Astrocyte (in vitro differentiated cells and primary cell): ENCODE data around the gene CBLC. TPM values are rescaled to one million over a fixed set of nuclear protein-coding genes. Genes with fewer than 3 reads are reported as not detected.

Experiments
- DNase-seq: peaks from one replicate; pipeline ENCODE4 v3.0.0-alpha.2; 2010; ENCODE audit warnings: low read depth
- FAIRE-seq: peaks from 2 replicates; lab custom pipeline; 2011; peaks lifted over from hg19 to GRCh38; lab: Jason Lieb, UNC
- H2AFZ ChIP-seq: 2 replicates; pipeline ENCODE4 v1.6.0; 2012; ENCODE audit warnings: low read depth, low read length, inconsistent platforms
- H3K27ac ChIP-seq: 2 replicates; pipeline ENCODE4 v1.5.1; 2011; ENCODE audit warnings: low read depth, low read length, inconsistent platforms
- H3K27me3 ChIP-seq: 2 replicates; pipeline ENCODE4 v1.6.0; 2011; ENCODE audit warnings: low read length, inconsistent platforms; ENCODE audit not compliant: insufficient read depth
- H3K36me3 ChIP-seq: 2 replicates; pipeline ENCODE4 v1.5.1; 2011; ENCODE audit warnings: low read length, inconsistent platforms; ENCODE audit not compliant: insufficient read depth
- H3K4me1 ChIP-seq: 2 replicates; pipeline ENCODE4 v1.5.1; 2011; ENCODE audit warnings: low read length, inconsistent platforms; ENCODE audit not compliant: insufficient read depth
- H3K4me2 ChIP-seq: 2 replicates; pipeline ENCODE4 v1.6.0; 2012; ENCODE audit warnings: low read length, inconsistent platforms
- H3K4me3 ChIP-seq: 2 replicates; pipeline ENCODE4 v1.5.1; 2011; ENCODE audit warnings: low read depth, mild to moderate bottlenecking, low read length, inconsistent platforms; ENCODE audit not compliant: insufficient read depth
- H3K79me2 ChIP-seq: 2 replicates; pipeline ENCODE4 v1.6.0; 2012; ENCODE audit warnings: mild to moderate bottlenecking, low read length, inconsistent platforms; ENCODE audit not compliant: insufficient read depth
- H3K9ac ChIP-seq: 2 replicates; pipeline ENCODE4 v1.6.0; 2012; ENCODE audit warnings: mild to moderate bottlenecking, low read length, inconsistent platforms
- H3K9me3 ChIP-seq: 2 replicates; pipeline ENCODE4 v1.5.1; 2012; ENCODE audit warnings: low read depth, mild to moderate bottlenecking, low read length, inconsistent platforms; ENCODE audit not compliant: insufficient read depth
- H4K20me1 ChIP-seq: 2 replicates; pipeline ENCODE4 v1.6.0; 2012; ENCODE audit warnings: low read length, inconsistent platforms; ENCODE audit not compliant: insufficient read depth
- H3K27ac Mint-ChIP-seq: one replicate; pipeline ENCODE4 v1.8.0; 2021; ENCODE audit warnings: mild to moderate bottlenecking, mixed read lengths; ENCODE audit not compliant: unreplicated experiment
- H3K27me3 Mint-ChIP-seq: one replicate; pipeline ENCODE4 v1.8.0; 2021; ENCODE audit warnings: low read depth, mixed read lengths; ENCODE audit not compliant: unreplicated experiment
- H3K36me3 Mint-ChIP-seq: one replicate; pipeline ENCODE4 v1.8.0; 2021; ENCODE audit warnings: low read depth, mixed read lengths; ENCODE audit not compliant: unreplicated experiment
- H3K4me1 Mint-ChIP-seq: one replicate; pipeline ENCODE4 v1.8.0; 2021; ENCODE audit warnings: low read depth, mixed read lengths; ENCODE audit not compliant: unreplicated experiment
- H3K4me3 Mint-ChIP-seq: one replicate; pipeline ENCODE4 v1.8.0; 2021; ENCODE audit warnings: mild to moderate bottlenecking, moderate library complexity, mixed read lengths; ENCODE audit not compliant: unreplicated experiment
- H3K9me3 Mint-ChIP-seq: one replicate; pipeline ENCODE4 v1.8.0; 2021; ENCODE audit warnings: mild to moderate bottlenecking, mixed read lengths; ENCODE audit not compliant: unreplicated experiment
- CTCF ChIP-seq: IDR thresholded peaks from 2 replicates; pipeline ENCODE4 v1.5.1; 2011; ENCODE audit warnings: low read depth, mild to moderate bottlenecking, inconsistent platforms, low read length, moderate library complexity; ENCODE audit not compliant: insufficient read depth
- EZH2 ChIP-seq: IDR thresholded peaks from 2 replicates; pipeline ENCODE4 v1.6.1; 2012; ENCODE audit warnings: mild to moderate bottlenecking, low read length, inconsistent platforms; ENCODE audit not compliant: insufficient read depth
- total RNA-seq: library from RNA; stranded (reverse); gene quantifications from 2 replicates; pipeline ENCODE4 v1.2.1, GENCODE V29; 2021

CBLC gene
- total RNA-seq, 1 donor from 2014 or later: not detected

GRCh38 chr19:44759083-44759804 is 18.4 kb upstream of the CBLC start:
- H3K4me1 Mint-ChIP-seq: peaks cover 22% of the 10 kb centered on the region
- no peak overlapping the region for H3K4me3 Mint-ChIP-seq
- H3K79me2 ChIP-seq: peaks cover 11% of the 10 kb centered on the region
- H3K27me3 ChIP-seq: no peaks in the 10 kb centered on the region
- no peaks in the 10 kb centered on the region for H3K9me3 ChIP-seq
- peaks cover 11% of the 10 kb centered on the region for H3K36me3 ChIP-seq
- no peak for TF ChIP-seq CTCF
- no peak for TF ChIP-seq EZH2
- H3K9me3 Mint-ChIP-seq: no peaks in the 10 kb centered on the region
- FAIRE-seq: no peak
- H3K27me3 Mint-ChIP-seq: no peaks in the 10 kb centered on the region
- H3K9ac ChIP-seq: no peak overlapping the region
- H2AFZ ChIP-seq: no peak overlapping the region
- H3K4me1 ChIP-seq: peaks cover 43% of the 10 kb centered on the region
- no peak overlapping the region for H3K27ac ChIP-seq
- no peak overlapping the region for H3K4me2 ChIP-seq
- DNase-seq: no peak
- peaks cover 7% of the 10 kb centered on the region for H3K36me3 Mint-ChIP-seq
- H3K27ac Mint-ChIP-seq: peak overlapping the region; percentile 88
- peaks cover 33% of the 10 kb centered on the region for H4K20me1 ChIP-seq
- H3K4me3 ChIP-seq: no peak overlapping the region

GRCh38 chr19:44762038-44762437 is 15.7 kb upstream of the CBLC start:
- no peak overlapping the region for H3K9ac ChIP-seq
- FAIRE-seq (no peak), DNase-seq (no peak)
- H2AFZ ChIP-seq: no peak overlapping the region
- no peak overlapping the region for H3K27ac Mint-ChIP-seq
- H3K4me1 Mint-ChIP-seq: peaks cover 13% of the 10 kb centered on the region
- H3K4me3 Mint-ChIP-seq: no peak overlapping the region
- no peak overlapping the region for H3K4me2 ChIP-seq
- H3K4me3 ChIP-seq: no peak overlapping the region
- TF ChIP-seq CTCF (no peak), EZH2 (no peak)
- H3K27me3 ChIP-seq: no peaks in the 10 kb centered on the region
- H3K27ac ChIP-seq: no peak overlapping the region
- peaks cover 3% of the 10 kb centered on the region for H3K79me2 ChIP-seq
- no peaks in the 10 kb centered on the region for H3K9me3 ChIP-seq
- H3K36me3 Mint-ChIP-seq: peaks cover 4% of the 10 kb centered on the region
- H3K36me3 ChIP-seq: peaks cover 6% of the 10 kb centered on the region
- peaks cover 19% of the 10 kb centered on the region for H3K4me1 ChIP-seq
- no peaks in the 10 kb centered on the region for H3K27me3 Mint-ChIP-seq
- H4K20me1 ChIP-seq: peaks cover 14% of the 10 kb centered on the region
- H3K9me3 Mint-ChIP-seq: peaks cover 3% of the 10 kb centered on the region
